Stimulated activated CD4-positive, alpha-beta T cell treated with anti-CD3 and anti-CD28 coated beads, TNF-alpha, amount 100 ng/mL, for 1 hour (primary cell): Measurements from ENCODE around the gene CD59.
"Not testable (repeated sequence)": the region's sequence is repeated elsewhere in the genome, so short reads cannot be mapped to it uniquely, and the experiment has no call there.

ENCODE experiments used
- DNase-seq, 3 donors: peaks; one replicate each; pipeline ENCODE4 v3.0.0-alpha.2; 2020; ENCODE audit warnings: low read depth in 3 of 3, low spot score in 1 of 3

The CD59 gene

GRCh38 chr11:33713856-33714398, 22.3 kb downstream of the CD59 start:
- DNase-seq: no peak

GRCh38 chr11:33713151-33713855, 22.9 kb downstream of the CD59 start:
- DNase-seq: no peak

- no peak for DNase-seq
These were observed 23.8 kb downstream of the CD59 start for GRCh38 chr11:33712436-33712835.

- no peak for DNase-seq
These were observed 26.8 kb downstream of the CD59 start for GRCh38 chr11:33709466-33709865.

- no peak for DNase-seq
These were observed 27.2 kb downstream of the CD59 start for GRCh38 chr11:33708985-33709384.

- DNase-seq: not testable (repeated sequence)
These were observed 28.4 kb downstream of the CD59 start for GRCh38 chr11:33707831-33708230.

GRCh38 chr11:33706966-33707365, 29.3 kb downstream of the CD59 start:
- no peak for DNase-seq

GRCh38 chr11:33706546-33706945, 29.7 kb downstream of the CD59 start:
- no peak for DNase-seq

GRCh38 chr11:33704240-33705002, 31.8 kb downstream of the CD59 start:
- no peak for DNase-seq

GRCh38 chr11:33703788-33704187, 32.4 kb downstream of the CD59 start:
- DNase-seq: no peak

- DNase-seq: no peak
These were observed 33.0 kb downstream of the CD59 start for GRCh38 chr11:33703234-33703633.

GRCh38 chr11:33701302-33702230, 34.7 kb downstream of the CD59 start:
- no peak for DNase-seq

- DNase-seq: peak; percentile 84 to 91 (median 86)
These were observed 35.5 kb downstream of the CD59 start, which contains the start of gene C11orf91 for GRCh38 chr11:33700502-33701271. C11orf91 (minus strand) TSS chr11:33700826; CDS start chr11:33700740, 86 bp downstream.

GRCh38 chr11:33700063-33700501, 36.1 kb downstream of the CD59 start:
- DNase-seq: no peak

GRCh38 chr11:33699515-33700062, 36.6 kb downstream of the CD59 start:
- no peak for DNase-seq

- DNase-seq: no peak
These were observed 37.3 kb downstream of the CD59 start for GRCh38 chr11:33698921-33699320.

- no peak for DNase-seq
These were observed 38.2 kb downstream of the CD59 start for GRCh38 chr11:33697997-33698396.

GRCh38 chr11:33696931-33697638, 39.1 kb downstream of the CD59 start:
- DNase-seq: no peak

- DNase-seq: no peak
These were observed 39.8 kb downstream of the CD59 start for GRCh38 chr11:33696411-33696810.
